HAP-1 (cell line): Measurements from ENCODE around the gene CAMTA1.
"Not testable (repeated sequence)": the region's sequence is repeated elsewhere in the genome, so short reads cannot be mapped to it uniquely, and the experiment has no call there.

ENCODE experiments used
- DNase-seq, 2 experiments: peaks; one replicate each; pipeline ENCODE4 v3.0.0-alpha.2; 2016 to 2020; ENCODE audit warnings: low spot score in 2 of 2
- H3K27me3 ChIP-seq: fragments of 250-450 bp; sonication (Bioruptor Pico); 2 replicates; pipeline ENCODE4 v1.5.1; 2020; ENCODE audit warnings: low read depth, mild to moderate bottlenecking, moderate library complexity
- H3K36me3 ChIP-seq: fragments of 250-450 bp; sonication (Bioruptor Pico); replicated peaks from 2 replicates; pipeline ENCODE4 v1.5.1; 2020; ENCODE audit warnings: mild to moderate bottlenecking
- H3K4me1 ChIP-seq: fragments of 250-450 bp; sonication (Bioruptor Pico); 2 replicates; pipeline ENCODE4 v1.5.1; 2020; ENCODE audit warnings: mild to moderate bottlenecking
- H3K4me3 ChIP-seq: fragments of 250-450 bp; sonication (Bioruptor Pico); 2 replicates; pipeline ENCODE4 v1.5.1; 2020; ENCODE audit warnings: mild to moderate bottlenecking, moderate library complexity
- H3K9me3 ChIP-seq: fragments of 250-450 bp; sonication (Bioruptor Pico); 2 replicates; pipeline ENCODE4 v1.5.1; 2020; ENCODE audit warnings: mild to moderate bottlenecking, moderate library complexity
- in situ Hi-C: fragments of 300-500 bp; cut with MboI; formaldehyde crosslinking; loops from 3 replicates; pipeline ENCODE4 v1.14.3; 2020; ENCODE audit warnings: low sequenced_read_pairs, inconsistent platforms, mixed read lengths

The CAMTA1 gene

DNA sequence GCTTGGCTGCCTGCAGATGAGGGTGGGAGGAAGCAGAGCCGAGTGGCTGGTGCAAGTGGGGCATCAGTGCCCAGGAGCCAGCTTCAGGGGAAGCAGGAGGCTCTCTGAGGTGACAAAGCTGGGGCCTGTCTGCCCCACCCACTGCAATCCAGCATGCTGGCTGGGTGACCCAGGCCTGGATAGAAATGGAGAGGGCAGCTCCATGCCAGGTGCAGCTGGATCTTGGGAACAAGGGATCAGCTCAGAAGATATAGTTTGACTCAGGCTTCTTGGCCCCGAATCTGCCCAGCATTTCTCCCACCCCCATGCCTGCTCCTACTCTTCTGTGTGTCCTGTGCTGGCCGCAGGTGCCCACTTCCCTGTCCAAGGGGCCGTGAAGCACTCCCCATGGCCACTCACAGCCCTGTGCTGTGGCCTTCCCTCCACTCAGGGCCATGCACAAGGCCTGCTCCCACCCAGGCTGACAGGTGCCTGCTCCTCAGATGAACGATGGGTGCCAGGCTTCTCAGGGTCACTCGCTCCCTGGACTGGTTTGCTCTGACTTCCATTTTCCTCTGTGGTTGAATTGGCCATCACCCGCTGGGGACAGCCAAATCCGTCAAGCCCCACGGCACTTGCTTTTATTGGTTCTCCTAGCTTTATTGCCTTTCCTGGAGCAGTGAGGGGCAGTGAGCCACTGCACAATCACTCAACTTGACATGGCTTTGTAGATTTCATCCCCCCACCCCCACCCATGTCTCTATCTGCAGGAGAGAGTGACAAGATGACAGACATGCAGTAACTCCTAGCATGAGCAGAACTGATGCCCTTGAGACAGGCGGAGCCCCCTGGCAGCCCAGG lies 811.1 kb downstream of the CAMTA1 start:
- Histone ChIP-seq H3K9me3 (no peaks in the 10 kb centered on the region), H3K4me1 (no peaks in the 10 kb centered on the region), H3K4me3 (no peak overlapping the region), H3K27me3 (peaks cover 3% of the 10 kb centered on the region), H3K36me3 (no peaks in the 10 kb centered on the region)
- in situ Hi-C loops: no loop called here
- no peak for DNase-seq

DNA sequence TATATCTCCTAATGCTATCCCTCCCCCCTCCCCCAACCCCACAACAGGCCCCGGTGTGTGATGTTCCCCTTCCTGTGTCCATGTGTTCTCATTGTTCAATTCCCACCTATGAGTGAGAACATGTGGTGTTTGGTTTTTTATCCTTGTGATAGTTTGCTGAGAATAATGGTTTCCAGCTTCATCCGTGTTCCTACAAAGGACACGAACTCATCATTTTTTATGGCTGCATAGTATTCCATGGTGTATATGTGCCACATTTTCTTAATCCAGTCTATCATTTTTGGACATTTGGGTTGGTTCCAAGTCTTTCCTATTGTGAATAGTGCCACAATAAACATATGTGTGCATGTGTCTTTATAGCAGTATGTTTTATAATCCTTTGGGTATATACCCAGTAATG lies 812.8 kb downstream of the CAMTA1 start:
- in situ Hi-C loops: not testable (repeated sequence)

DNA sequence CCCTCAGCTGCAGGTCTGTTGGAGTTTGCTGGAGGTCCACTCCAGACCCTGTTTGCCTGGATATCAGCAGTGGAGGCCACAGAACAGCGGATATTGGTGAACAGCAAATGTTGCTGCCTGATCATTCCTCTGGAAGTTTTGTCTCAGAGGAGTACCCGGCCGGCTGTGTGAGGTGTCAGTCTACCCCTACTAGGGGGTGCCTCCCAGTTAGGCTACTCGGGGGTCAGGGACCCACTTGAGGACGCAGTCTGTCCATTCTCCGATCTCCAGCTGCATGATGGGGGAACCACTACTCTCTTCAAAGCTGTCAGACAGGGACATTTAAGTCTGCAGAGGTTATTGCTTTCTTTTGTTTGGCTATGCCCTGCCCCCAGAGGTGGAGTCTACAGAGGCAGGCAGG lies 819.7 kb downstream of the CAMTA1 start:
- H3K4me3 ChIP-seq, H3K4me1 ChIP-seq, DNase-seq, H3K27me3 ChIP-seq, H3K36me3 ChIP-seq, H3K9me3 ChIP-seq, in situ Hi-C loops: not testable (repeated sequence)

More for the DNA sequence above, 812.8 kb downstream of the CAMTA1 start:
- not testable (repeated sequence) for H3K27me3 ChIP-seq, H3K36me3 ChIP-seq, H3K9me3 ChIP-seq, H3K4me3 ChIP-seq, H3K4me1 ChIP-seq, DNase-seq

DNA sequence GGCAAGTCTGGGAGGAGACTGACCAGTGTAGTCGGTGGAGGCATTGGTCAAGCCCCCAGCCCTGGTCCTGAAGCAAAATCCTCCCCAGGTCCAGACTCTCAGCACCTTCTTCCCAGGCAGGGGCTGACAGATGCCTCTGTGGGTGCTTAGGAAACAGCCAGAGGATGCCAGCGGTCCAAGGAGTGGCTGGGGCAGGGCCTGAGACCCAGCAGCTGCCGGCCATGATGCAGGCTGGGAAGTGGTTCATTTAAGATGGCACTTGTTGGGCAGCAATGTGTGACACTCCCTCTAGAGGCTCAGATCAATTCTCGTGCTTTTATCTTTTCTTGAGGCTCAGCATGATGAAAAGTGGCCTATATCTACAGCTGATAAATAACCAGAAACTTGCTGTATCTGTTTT lies 820.8 kb downstream of the CAMTA1 start:
- Histone ChIP-seq H3K36me3 (no peaks in the 10 kb centered on the region), H3K27me3 (no peaks in the 10 kb centered on the region), H3K4me3 (no peak overlapping the region), H3K9me3 (no peaks in the 10 kb centered on the region), H3K4me1 (no peaks in the 10 kb centered on the region)
- in situ Hi-C loops: no loop called here
- no peak for DNase-seq

DNA sequence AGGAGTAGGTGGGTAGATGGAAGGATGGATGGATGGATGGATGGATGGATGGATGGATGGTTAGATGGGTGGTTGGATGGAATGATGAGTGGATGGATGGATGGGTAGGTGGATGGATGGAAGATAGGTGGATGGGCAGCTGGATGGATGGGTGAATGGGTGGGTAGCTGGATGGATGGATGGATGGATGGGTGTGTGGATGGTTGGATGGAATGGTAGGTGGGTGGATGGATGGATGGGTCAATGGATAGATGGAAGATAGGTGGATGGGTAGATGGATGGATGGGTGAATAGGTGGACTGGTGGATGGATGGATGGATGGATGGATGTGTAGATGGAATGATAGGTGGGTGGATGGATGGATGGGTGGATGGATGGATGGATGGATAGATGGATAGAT lies 821.8 kb downstream of the CAMTA1 start:
- Histone ChIP-seq H3K36me3 (no peaks in the 10 kb centered on the region), H3K9me3 (no peaks in the 10 kb centered on the region), H3K4me1 (no peaks in the 10 kb centered on the region), H3K4me3 (no peak overlapping the region), H3K27me3 (no peaks in the 10 kb centered on the region; the same call in 1 of the 2 replicates)
- in situ Hi-C loops: no loop called here
- no peak for DNase-seq

DNA sequence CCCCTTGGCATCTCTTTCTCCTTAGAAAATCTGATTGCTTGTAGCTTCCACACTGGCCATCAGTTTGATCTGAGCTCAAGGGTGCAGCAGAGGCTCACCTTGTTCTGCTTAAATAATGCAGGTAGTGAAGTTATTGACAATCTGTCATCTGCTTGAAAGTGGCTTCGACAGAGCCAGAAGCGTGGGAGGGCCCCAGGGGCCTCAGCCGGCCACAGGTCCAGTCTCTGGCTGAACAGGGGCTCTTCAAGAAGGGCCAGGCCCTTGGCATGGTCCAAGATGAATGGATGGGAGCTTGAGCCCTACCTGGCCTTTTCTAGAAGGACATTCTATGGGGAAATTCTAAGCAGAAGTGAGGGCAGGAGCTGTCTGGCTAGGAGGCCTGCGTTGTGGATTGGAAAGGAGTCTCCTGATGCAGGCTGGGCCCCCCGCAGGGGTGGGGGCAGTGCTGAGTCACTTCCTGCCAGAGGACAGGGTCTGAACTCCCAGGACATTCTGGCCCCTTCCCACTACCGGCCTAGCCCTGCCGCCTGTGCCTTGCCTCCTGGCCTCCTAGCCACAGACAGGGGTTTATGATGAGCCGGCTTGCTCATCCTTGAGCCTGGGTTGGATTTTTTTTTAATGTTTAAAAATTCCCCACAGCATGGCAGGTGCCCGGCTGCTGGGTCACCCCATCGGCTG lies 823.5 kb downstream of the CAMTA1 start:
- Histone ChIP-seq H3K4me3 (no peak overlapping the region), H3K9me3 (no peaks in the 10 kb centered on the region), H3K4me1 (no peaks in the 10 kb centered on the region), H3K27me3 (no peaks in the 10 kb centered on the region; the same call in 1 of the 2 replicates), H3K36me3 (no peaks in the 10 kb centered on the region)
- in situ Hi-C loops: no loop called here
- DNase-seq: no peak

DNA sequence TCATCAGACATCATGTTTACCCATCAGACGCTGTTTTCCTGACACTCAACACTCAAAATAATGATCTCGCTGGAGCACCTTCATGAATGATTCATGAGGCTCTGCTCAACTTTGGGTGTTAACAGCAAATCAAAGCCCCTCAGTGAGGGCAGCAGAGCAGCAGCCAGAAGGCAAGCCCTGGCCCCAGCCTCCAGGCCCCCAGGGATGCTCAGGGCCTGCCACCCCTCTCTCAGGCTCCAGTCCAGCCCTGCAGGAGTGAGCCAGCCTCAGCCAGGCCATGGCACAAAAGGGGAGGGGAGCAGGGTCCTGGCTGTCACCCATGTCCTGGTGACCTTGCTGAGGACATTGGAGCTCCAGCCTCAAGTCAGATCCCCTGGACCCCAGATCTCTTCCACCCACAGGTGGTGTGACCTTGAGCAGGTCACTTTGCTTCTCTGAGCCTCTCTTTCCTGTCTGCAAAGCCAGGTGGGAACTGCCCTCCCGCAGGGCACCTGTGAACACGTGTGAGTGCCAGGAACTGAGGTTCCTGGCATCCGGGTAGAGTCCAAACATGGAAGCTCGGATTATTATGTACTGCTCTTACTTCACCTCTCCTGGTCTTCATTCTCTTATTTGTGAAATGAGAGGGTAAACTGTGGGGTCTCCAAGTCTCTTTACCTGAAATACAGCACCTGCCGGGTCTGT lies 824.2 kb downstream of the CAMTA1 start:
- Histone ChIP-seq H3K4me3 (no peak overlapping the region), H3K4me1 (no peaks in the 10 kb centered on the region), H3K36me3 (no peaks in the 10 kb centered on the region), H3K9me3 (no peaks in the 10 kb centered on the region), H3K27me3 (no peaks in the 10 kb centered on the region; the same call in 1 of the 2 replicates)
- in situ Hi-C loops: no loop called here
- no peak for DNase-seq

DNA sequence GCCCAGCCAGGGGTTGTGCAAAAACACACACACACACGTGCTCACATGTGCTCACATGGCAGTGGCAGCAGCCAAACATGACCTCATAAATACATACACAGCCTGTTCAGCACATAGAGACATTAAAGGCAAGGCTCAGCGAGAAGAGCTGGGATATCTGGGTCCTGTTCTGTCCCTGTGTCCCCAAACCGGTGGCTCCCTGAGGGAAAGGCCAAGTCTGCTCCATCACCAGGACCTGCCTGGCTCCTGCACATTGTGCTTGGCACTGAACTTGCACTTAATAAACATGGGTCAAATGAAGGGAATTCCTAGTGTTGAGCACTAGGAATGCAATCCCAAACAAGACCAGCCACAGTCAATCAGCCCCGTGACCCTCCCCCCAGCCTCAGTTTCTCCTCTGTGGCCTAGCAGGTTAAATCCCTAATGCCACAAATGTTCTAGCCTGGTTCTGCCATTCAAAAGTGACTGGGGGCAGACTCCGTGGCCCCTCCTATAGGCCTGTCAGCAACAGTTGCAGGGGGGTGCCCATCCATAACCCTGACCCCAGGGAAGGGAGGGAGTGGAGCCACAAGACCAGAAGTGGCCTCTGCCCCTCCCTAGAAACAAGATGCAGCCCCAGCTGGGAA lies 825.0 kb downstream of the CAMTA1 start:
- Histone ChIP-seq H3K9me3 (no peaks in the 10 kb centered on the region), H3K4me3 (no peak overlapping the region), H3K36me3 (no peaks in the 10 kb centered on the region), H3K27me3 (no peaks in the 10 kb centered on the region; the same call in 1 of the 2 replicates), H3K4me1 (no peaks in the 10 kb centered on the region)
- in situ Hi-C loops: no loop called here
- DNase-seq: no peak

DNA sequence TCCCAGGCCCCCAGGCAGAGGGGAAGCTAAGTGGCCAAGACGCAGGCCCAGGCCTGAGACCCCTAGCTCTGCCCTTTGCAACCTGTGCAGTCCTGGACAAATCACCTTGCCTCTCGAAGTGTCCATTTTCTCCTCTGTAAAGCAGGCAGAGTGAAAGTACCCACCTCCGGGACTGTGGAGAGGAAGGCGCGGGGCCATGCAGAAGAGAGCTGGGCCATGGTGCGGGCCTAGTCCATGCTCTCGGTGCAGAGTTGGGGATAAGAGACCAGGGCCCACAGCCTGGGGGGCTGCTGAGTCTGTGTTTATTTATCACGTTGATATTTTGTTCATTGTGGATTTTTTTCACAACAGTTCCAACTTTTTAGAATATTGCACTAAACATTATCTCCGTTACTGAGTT lies 825.7 kb downstream of the CAMTA1 start:
- in situ Hi-C loops: no loop called here
- no peak overlapping the region for H3K4me3 ChIP-seq
- no peaks in the 10 kb centered on the region; the same call in 1 of the 2 replicates for H3K27me3 ChIP-seq
- no peaks in the 10 kb centered on the region for H3K4me1 ChIP-seq
- no peak for DNase-seq
- no peaks in the 10 kb centered on the region for H3K36me3 ChIP-seq
- no peaks in the 10 kb centered on the region for H3K9me3 ChIP-seq

DNA sequence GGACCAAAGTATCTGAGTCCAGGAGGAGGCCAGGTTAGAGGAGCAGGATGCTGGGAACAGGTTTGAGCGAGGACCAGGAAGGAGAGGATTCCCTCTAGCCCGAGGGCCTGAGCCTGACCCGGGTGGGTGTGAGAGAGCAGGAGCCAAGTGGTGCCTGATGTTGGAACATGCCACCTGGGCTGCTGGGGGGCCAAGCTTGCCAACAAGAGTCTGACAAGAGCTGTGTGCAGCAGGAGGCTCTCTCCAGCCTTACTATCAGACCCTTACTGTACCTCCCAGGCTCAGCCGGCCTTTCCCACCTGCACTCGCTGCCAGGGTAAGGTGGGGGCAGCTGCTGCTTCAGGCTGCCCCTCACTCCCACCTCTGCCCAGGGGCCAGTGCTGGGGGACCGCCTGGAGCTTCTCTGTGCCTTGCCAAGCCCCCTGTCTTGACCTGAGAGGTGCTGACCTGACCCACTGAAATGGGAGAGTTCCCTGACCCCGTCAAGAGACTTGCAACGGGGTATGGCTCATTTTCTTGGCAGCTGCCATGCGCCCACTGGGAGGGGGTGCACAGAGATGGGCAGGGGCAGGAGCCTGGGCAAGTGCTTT lies 826.3 kb downstream of the CAMTA1 start:
- DNase-seq: no peak
- no peaks in the 10 kb centered on the region for H3K4me1 ChIP-seq
- no peak overlapping the region for H3K4me3 ChIP-seq
- in situ Hi-C loops: no loop called here
- H3K36me3 ChIP-seq: no peaks in the 10 kb centered on the region
- no peaks in the 10 kb centered on the region for H3K9me3 ChIP-seq
- H3K27me3 ChIP-seq: no peaks in the 10 kb centered on the region; the same call in 1 of the 2 replicates

DNA sequence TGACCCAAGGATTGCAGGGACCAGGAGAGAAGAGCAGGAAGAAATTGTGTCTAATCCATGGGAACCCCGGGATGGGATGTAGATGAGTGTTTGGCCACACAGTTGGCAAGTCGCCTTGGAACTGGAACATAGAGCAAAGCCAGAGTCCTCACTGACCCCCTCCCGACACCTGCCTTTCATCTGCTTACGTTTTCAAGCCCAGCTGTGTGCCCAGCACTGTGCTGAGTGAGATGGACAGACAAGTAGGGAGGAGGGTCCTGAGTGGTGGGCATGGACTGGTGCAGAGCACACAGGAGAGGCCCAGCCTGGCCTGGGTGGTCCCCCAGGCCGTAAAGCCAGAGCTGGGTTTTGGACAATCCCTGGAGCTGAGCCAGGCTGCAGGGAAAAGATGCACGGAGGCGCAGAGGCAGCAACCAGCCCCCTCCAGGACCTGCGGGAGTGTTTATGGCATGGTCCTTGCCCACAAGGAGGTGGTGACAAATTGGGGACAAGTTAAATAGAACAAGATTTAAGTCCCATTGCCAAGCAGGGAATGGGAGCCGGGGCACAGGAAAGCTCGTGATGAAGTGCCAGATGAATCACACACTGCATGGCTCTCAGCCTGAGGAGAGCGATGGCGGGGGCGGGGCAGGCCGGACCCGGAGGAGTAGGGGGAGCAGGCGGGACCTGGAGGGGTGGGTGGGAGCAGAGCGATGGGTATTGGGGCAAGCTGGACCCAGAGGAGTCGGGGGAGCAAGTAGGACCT lies 828.0 kb downstream of the CAMTA1 start:
- H3K4me3 ChIP-seq: no peak overlapping the region
- in situ Hi-C loops: no loop called here
- H3K4me1 ChIP-seq: no peaks in the 10 kb centered on the region
- H3K9me3 ChIP-seq: no peaks in the 10 kb centered on the region
- no peaks in the 10 kb centered on the region; the same call in 1 of the 2 replicates for H3K27me3 ChIP-seq
- H3K36me3 ChIP-seq: no peaks in the 10 kb centered on the region
- no peak for DNase-seq

DNA sequence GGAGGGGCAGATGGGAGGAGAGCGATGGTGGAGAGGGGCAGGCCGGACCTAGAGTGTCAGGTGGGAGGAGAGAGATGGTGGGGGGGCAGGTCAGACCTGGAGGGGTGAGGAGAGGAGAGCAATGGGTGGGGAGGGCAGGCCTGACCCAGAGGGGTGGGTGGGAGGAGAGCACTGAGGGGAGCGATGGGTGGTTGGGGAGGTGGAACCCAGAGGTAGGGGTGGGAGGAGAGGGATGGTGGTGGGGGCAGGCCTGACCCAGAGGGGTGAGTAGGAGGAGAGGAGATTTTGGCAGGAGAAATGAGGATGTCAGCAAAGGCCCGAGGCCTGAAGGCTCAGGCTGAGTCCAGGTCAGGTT lies 828.6 kb downstream of the CAMTA1 start:
- Histone ChIP-seq H3K36me3 (no peaks in the 10 kb centered on the region), H3K4me3 (no peak overlapping the region), H3K9me3 (no peaks in the 10 kb centered on the region), H3K27me3 (no peaks in the 10 kb centered on the region; the same call in 1 of the 2 replicates), H3K4me1 (no peaks in the 10 kb centered on the region)
- DNase-seq: no peak
- in situ Hi-C loops: no loop called here

DNA sequence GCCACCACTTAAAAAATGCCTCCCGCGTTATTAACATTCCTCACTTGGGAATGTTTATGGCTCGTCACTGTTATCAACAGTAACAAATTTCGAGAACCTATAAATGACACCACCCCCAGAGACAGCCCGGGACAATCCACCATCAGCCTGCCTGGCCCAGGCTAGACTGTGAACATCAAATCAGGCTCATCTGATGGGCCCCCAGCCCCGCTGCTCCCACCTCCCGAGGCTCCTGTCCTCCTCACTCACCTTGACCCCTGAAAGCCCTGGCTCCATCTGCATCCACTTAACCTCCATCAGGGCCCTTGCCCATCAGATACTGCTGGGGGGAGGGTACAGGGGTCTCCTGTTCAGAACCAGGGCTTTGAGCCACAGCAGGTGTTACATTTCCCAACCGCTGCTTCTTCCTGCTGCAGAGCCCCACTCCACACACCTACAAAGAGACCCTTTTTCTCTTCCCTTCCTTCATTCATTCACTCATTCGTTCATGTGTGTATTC lies 829.4 kb downstream of the CAMTA1 start:
- no peaks in the 10 kb centered on the region for H3K9me3 ChIP-seq
- no peaks in the 10 kb centered on the region for H3K36me3 ChIP-seq
- H3K27me3 ChIP-seq: no peaks in the 10 kb centered on the region; the same call in 1 of the 2 replicates
- H3K4me1 ChIP-seq: no peaks in the 10 kb centered on the region
- no peak overlapping the region for H3K4me3 ChIP-seq
- DNase-seq: no peak
- in situ Hi-C loops: no loop called here
